HepG2 (cell line): Measurements from ENCODE around the gene BTN1A1. TPM values are rescaled to one million over a fixed set of nuclear protein-coding genes. Genes with fewer than 3 reads are reported as not detected.

Experiments
- ATAC-seq: fragments of 200-7000 bp; cut with Tn5 transposase; 3 replicates; pipeline ENCODE4 v1.9.1; 2020; ENCODE audit warnings: mild to moderate bottlenecking, moderate library complexity
- BruUV-seq: library from RNA; stranded (reverse); fragments of 400-500 nt; replicated peaks from 2 replicates; lab custom pipeline; 2021; lab: Mats Ljungman, UMichigan
- CTCF ChIA-PET: fragments of 300-600 bp; formaldehyde crosslinking; extraction: SDS; loops from one replicate; lab custom pipeline; 2021; ENCODE audit warnings: low total read pairs, inconsistent platforms, low intra/inter-chr PET ratio; lab: Yijun Ruan, JAX
- POLR2A ChIA-PET: fragments of 350-600 bp; sonication (Branson Sonifier 250); formaldehyde crosslinking; loops from one replicate; lab custom pipeline; 2020; ENCODE audit warnings: antibody characterized with exemption, inconsistent platforms; lab: Yijun Ruan, JAX
- DNase-seq: peaks from one replicate; pipeline ENCODE4 v3.0.0-alpha.2; 2015; ENCODE audit warnings: low spot score
- FAIRE-seq: peaks from 3 replicates; lab custom pipeline; 2011; peaks lifted over from hg19 to GRCh38; lab: Jason Lieb, UNC
- H2AFZ ChIP-seq: one replicate; pipeline ENCODE4 v1.6.1; 2011; ENCODE audit warnings: low read length, inconsistent platforms
- H3K27ac ChIP-seq: fragments of 300-600 bp; 3 replicates; pipeline ENCODE4 v1.8.0; 2011; ENCODE audit warnings: mixed run types, mild to moderate bottlenecking, mixed read lengths, low read length, inconsistent platforms; ENCODE audit not compliant: insufficient read depth; ENCODE audit errors: extremely low read length
- H3K27me3 ChIP-seq, 2 experiments: fragments of 200-600 bp in 1 of 2; 2 replicates in 1 of 2; 3 replicates in 1 of 2; pipeline versions ENCODE4 v1.6.0 to v1.8.0; 2011; ENCODE audit warnings: low read length in 2 of 2, mild to moderate bottlenecking in 2 of 2, moderate library complexity in 2 of 2, inconsistent platforms in 1 of 2; ENCODE audit not compliant: insufficient read depth in 2 of 2, control insufficient read depth in 1 of 2
- H3K36me3 ChIP-seq, 2 experiments: fragments of 200-600 bp in 1 of 2; replicated peaks in 1 of 2; 2 replicates in 1 of 2; 3 replicates in 1 of 2; pipeline versions ENCODE4 v1.5.1 to v1.8.0; 2011; ENCODE audit warnings: low read length in 2 of 2, inconsistent platforms in 1 of 2; ENCODE audit not compliant: insufficient read depth in 2 of 2, control insufficient read depth in 1 of 2
- H3K4me1 ChIP-seq: 2 replicates; pipeline ENCODE4 v1.5.1; 2012; ENCODE audit warnings: low read length, inconsistent platforms; ENCODE audit not compliant: insufficient read depth
- H3K4me2 ChIP-seq: 2 replicates; pipeline ENCODE4 v1.6.0; 2011; ENCODE audit warnings: low read depth, low read length, inconsistent platforms
- H3K4me3 ChIP-seq, 3 experiments: fragments of 200-600 bp in 1 of 3; sonication (generic), shearing (Covaris generic) in 1 of 3; replicated peaks in 1 of 3; 2 replicates each; pipeline ENCODE4 v1.5.1; 2011 to 2016; ENCODE audit warnings: low read length in 3 of 3, inconsistent platforms in 2 of 3, low read depth in 2 of 3, mild to moderate bottlenecking in 2 of 3, control low read depth in 1 of 3, mixed read lengths in 1 of 3; ENCODE audit not compliant: insufficient read depth in 1 of 3
- H3K79me2 ChIP-seq: one replicate; pipeline ENCODE4 v1.6.1; 2011; ENCODE audit warnings: low read length, inconsistent platforms; ENCODE audit not compliant: insufficient read depth
- H3K9ac ChIP-seq: 2 replicates; pipeline ENCODE4 v1.6.0; 2011; ENCODE audit warnings: mild to moderate bottlenecking, low read depth, low read length, inconsistent platforms; ENCODE audit not compliant: insufficient read depth
- H3K9me3 ChIP-seq: 2 replicates; pipeline ENCODE4 v1.5.1; 2012; ENCODE audit warnings: mild to moderate bottlenecking, low read length
- H4K20me1 ChIP-seq: 2 replicates; pipeline ENCODE4 v1.6.0; 2011; ENCODE audit warnings: inconsistent platforms, mild to moderate bottlenecking, low read length, moderate library complexity; ENCODE audit not compliant: insufficient read depth
- ATM ChIP-seq: fragments of 450-650 bp; IDR thresholded peaks from 2 replicates; pipeline ENCODE4 v1.7.1; 2017; ENCODE audit warnings: mild to moderate bottlenecking, borderline replicate concordance
- HCFC1 ChIP-seq: fragments of 150-350 bp; IDR thresholded peaks from 2 replicates; pipeline ENCODE4 v1.6.1; 2014; ENCODE audit warnings: low read depth, low read length
- NR2C2 ChIP-seq: sonication (generic); formaldehyde crosslinking; IDR thresholded peaks from 2 replicates; pipeline ENCODE4 v1.4.0; 2020; ENCODE audit warnings: missing genetic modification reagents, mild to moderate bottlenecking, moderate library complexity, borderline replicate concordance
- NR2F6 ChIP-seq, 2 experiments: IDR thresholded peaks; 2 replicates each; pipeline ENCODE4 v1.6.1; 2016; ENCODE audit warnings: antibody characterized with exemption in 1 of 2, mild to moderate bottlenecking in 1 of 2
- SALL1 ChIP-seq: sonication (generic); formaldehyde crosslinking; IDR thresholded peaks from 2 replicates; pipeline ENCODE4 v1.8.0; 2022; ENCODE audit warnings: mild to moderate bottlenecking, missing genetic modification reagents
- SNRNP70 ChIP-seq: fragments of 200-400 bp; formaldehyde crosslinking; IDR thresholded peaks from 2 replicates; pipeline ENCODE4 v1.6.1; 2017; ENCODE audit warnings: mild to moderate bottlenecking, low read depth, low read length, moderate library complexity
- SOX13 ChIP-seq, 3 experiments: fragments of 450-650 bp in 1 of 3; sonication (generic) in 1 of 3; formaldehyde crosslinking in 1 of 3; IDR thresholded peaks in 2 of 3; conservative IDR thresholded peaks in 1 of 3; 2 replicates each; pipeline versions ENCODE4 v1.5.0 to v1.6.1; 2016 to 2020; ENCODE audit warnings: antibody characterized with exemption in 1 of 3, mild to moderate bottlenecking in 1 of 3, missing compliant biosample characterization in 1 of 3, missing genetic modification reagents in 1 of 3, moderate library complexity in 1 of 3
- ZBTB1 ChIP-seq: sonication (generic); formaldehyde crosslinking; IDR thresholded peaks from 2 replicates; pipeline ENCODE4 v1.4.0; 2020; ENCODE audit warnings: missing genetic modification reagents, borderline replicate concordance
- ZFX ChIP-seq: sonication (generic); formaldehyde crosslinking; IDR thresholded peaks from 2 replicates; pipeline ENCODE4 v1.4.0; 2020; ENCODE audit warnings: mild to moderate bottlenecking, low read depth, missing genetic modification reagents, moderate library complexity
- ZNF101 ChIP-seq: sonication (generic); formaldehyde crosslinking; IDR thresholded peaks from 2 replicates; pipeline ENCODE4 v1.4.0; 2020; ENCODE audit warnings: mild to moderate bottlenecking, low read depth, missing genetic modification reagents, borderline replicate concordance
- ZNF234 ChIP-seq: sonication (generic); formaldehyde crosslinking; conservative IDR thresholded peaks from 2 replicates; pipeline ENCODE4 v1.5.1; 2020; ENCODE audit warnings: mild to moderate bottlenecking, missing genetic modification reagents
- ZNF430 ChIP-seq: sonication (generic); formaldehyde crosslinking; IDR thresholded peaks from 2 replicates; pipeline ENCODE4 v1.9.0; 2021; ENCODE audit warnings: mild to moderate bottlenecking, missing genetic modification reagents
- ZNF501 ChIP-seq: sonication (generic); formaldehyde crosslinking; IDR thresholded peaks from 2 replicates; pipeline ENCODE4 v1.5.1; 2020; ENCODE audit warnings: mild to moderate bottlenecking, moderate library complexity, missing genetic modification reagents
- ZNF605 ChIP-seq: sonication (generic); formaldehyde crosslinking; IDR thresholded peaks from 2 replicates; pipeline ENCODE4 v1.8.0; 2022; ENCODE audit warnings: mild to moderate bottlenecking, missing genetic modification reagents
- ZNF615 ChIP-seq: sonication (generic); formaldehyde crosslinking; IDR thresholded peaks from 2 replicates; pipeline ENCODE4 v1.5.0; 2020; ENCODE audit warnings: mild to moderate bottlenecking, missing genetic modification reagents, borderline replicate concordance
- ZNF766 ChIP-seq: sonication (generic); formaldehyde crosslinking; IDR thresholded peaks from 2 replicates; pipeline ENCODE4 v1.5.0; 2020; ENCODE audit warnings: missing genetic modification reagents, borderline replicate concordance
- WGBS: methylation state at CpG from one replicate; pipeline ENCODE4 v1.1.6; 2017; ENCODE audit warnings: low lambda C conversion rate; 5-methylcytosine and 5-hydroxymethylcytosine counted together
- in situ Hi-C: cut with HindIII; loops from 2 replicates; pipeline ENCODE4 v1.10.0; 2017; ENCODE audit warnings: low pct_unique_long_range_greater_than_20kb; ENCODE audit not compliant: extremely low pct_ligation_motif_present
- intact Hi-C: fragments of 100-400 bp; cut with micrococcal nuclease; formaldehyde crosslinking; loops from one replicate; pipeline ENCODE4 v1.10.0; 2022; ENCODE audit not compliant: unreplicated experiment
- polyA plus RNA-seq, 8 experiments: library from polyadenylated mRNA; depleted of rRNA in 3 of 8; stranded (reverse) in 7 of 8; unstranded in 1 of 8; fragments of >200 nt; fragmentation: Illumina TruSeq in 4 of 8; extraction: Trizol in 4 of 8; gene quantifications; 2 replicates each; pipeline versions ENCODE4 v1.2.1 to v1.2.3, GENCODE V29; 2011 to 2016; ENCODE audit warnings: low read depth in 4 of 8, missing spikeins in 1 of 8, mixed read lengths in 1 of 8; ENCODE audit not compliant: insufficient read depth in 1 of 8
- total RNA-seq, 5 experiments: library from RNA; depleted of rRNA; stranded (reverse); fragments of >200 nt; fragmentation: Illumina TruSeq; extraction: Trizol; gene quantifications; 2 replicates each; pipeline ENCODE4 v1.2.3, GENCODE V29; 2016; ENCODE audit warnings: low read depth in 1 of 5
- TF ChIP-seq, protein P1 (sequence below): sonication (generic); formaldehyde crosslinking; IDR thresholded peaks from 2 replicates; pipeline ENCODE4 v1.5.1; 2020; ENCODE audit warnings: mild to moderate bottlenecking, moderate library complexity, missing genetic modification reagents
- TF ChIP-seq, protein P2 (sequence below): sonication (generic); formaldehyde crosslinking; IDR thresholded peaks from 2 replicates; pipeline ENCODE4 v1.8.1; 2023; ENCODE audit warnings: mild to moderate bottlenecking, missing genetic modification reagents
- TF ChIP-seq, protein P3 (sequence below): IDR thresholded peaks from 2 replicates; pipeline ENCODE4 v1.6.1; 2016; ENCODE audit warnings: missing compliant biosample characterization, missing genetic modification reagents, borderline replicate concordance
- TF ChIP-seq, protein P4 (sequence below): sonication (generic); formaldehyde crosslinking; IDR thresholded peaks from 2 replicates; pipeline ENCODE4 v1.5.1; 2020; ENCODE audit warnings: missing genetic modification reagents, mild to moderate bottlenecking, borderline replicate concordance

The BTN1A1 gene
- total and polyA plus RNA-seq, 2 of the 13 experiments (the other 11 are each of a cell fraction or from before 2014, with no cell fraction given): 0.04 TPM; not detected in 1

DNA sequence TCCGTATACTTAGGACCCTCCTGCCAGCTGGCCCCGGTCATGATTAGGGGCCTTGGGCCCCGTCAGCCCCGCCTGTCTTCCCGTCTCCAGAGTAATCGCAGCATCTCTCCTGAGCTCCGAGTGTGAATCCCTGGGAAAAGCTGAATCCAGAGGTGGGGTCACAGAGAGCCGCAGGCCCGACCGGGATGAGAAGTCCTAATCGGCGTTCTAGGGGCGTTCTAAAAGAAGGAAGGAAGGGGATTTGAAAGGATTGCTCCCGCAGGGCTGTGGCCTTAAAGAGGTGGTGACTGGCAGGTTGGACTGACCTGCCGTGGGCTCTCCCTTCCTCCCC, 38.4 kb downstream of the BTN1A1 start:
- in situ Hi-C loops (no loop called here), intact Hi-C loops (loop anchor here (1.0 to 10.0 kb wide), 2 partner anchors 339 to 514 kb away; a partner anchor contains a TSS)
- no peaks in the 10 kb centered on the region for H4K20me1 ChIP-seq
- H3K4me2 ChIP-seq: peak overlapping the region; percentile 75
- H2AFZ ChIP-seq: no peak overlapping the region
- peak overlapping the region; percentile 74 for H3K27ac ChIP-seq
- H3K4me3 ChIP-seq: peak overlapping the region; percentile 83 to 89 (median 83)
- H3K4me1 ChIP-seq: peaks cover 39% of the 10 kb centered on the region
- TSS peak; percentile 56 for BruUV-seq
- H3K9me3 ChIP-seq: no peaks in the 10 kb centered on the region
- DNase-seq (no peak), ATAC-seq (peak; percentile 17), FAIRE-seq (no peak)
- ChIA-PET CTCF (no interaction called here), POLR2A (interaction anchor here (1.0 to 4.0 kb wide), 10 partner anchors 14 to 322 kb away, joined by 3 to 68 read pairs (median 9); a partner anchor contains a TSS)
- WGBS: under 1% methylated on average over 13 of the region's 15 CpGs
- peak overlapping the region; percentile 79 for H3K9ac ChIP-seq
- H3K27me3 ChIP-seq: no peaks in the 10 kb centered on the region
- H3K36me3 ChIP-seq: peaks cover 0 to 8% of the 10 kb centered on the region in 2 experiments; a peak in 2 of 5 replicates
- peaks cover 18% of the 10 kb centered on the region for H3K79me2 ChIP-seq
- TF ChIP-seq SOX13 (IDR thresholded peaks at IDR 0.05) (no peak), SOX13 (CRISPR knock-in tag; conservative IDR thresholded peaks at IDR 0.05 in 1 of 2, IDR thresholded peaks at IDR 0.05 in 1 of 2) (no peak), ZFX (CRISPR knock-in tag) (peak; percentile 67), ZNF234 (CRISPR knock-in tag) (no peak), ZBTB1 (CRISPR knock-in tag) (no peak), NR2C2 (CRISPR knock-in tag) (no peak), SALL1 (no peak), ZNF501 (CRISPR knock-in tag) (no peak), ZNF430 (CRISPR knock-in tag) (no peak), ATM (no peak), ZNF766 (CRISPR knock-in tag) (no peak), ZNF605 (CRISPR knock-in tag) (no peak), SNRNP70 (no peak), ZNF101 (CRISPR knock-in tag) (no peak), ZNF615 (CRISPR knock-in tag) (no peak), HCFC1 (no peak), NR2F6 (IDR thresholded peaks at IDR 0.05) (no peak), NR2F6 (CRISPR knock-in tag; IDR thresholded peaks at IDR 0.05) (no peak)
- TF ChIP-seq, protein P1, sequence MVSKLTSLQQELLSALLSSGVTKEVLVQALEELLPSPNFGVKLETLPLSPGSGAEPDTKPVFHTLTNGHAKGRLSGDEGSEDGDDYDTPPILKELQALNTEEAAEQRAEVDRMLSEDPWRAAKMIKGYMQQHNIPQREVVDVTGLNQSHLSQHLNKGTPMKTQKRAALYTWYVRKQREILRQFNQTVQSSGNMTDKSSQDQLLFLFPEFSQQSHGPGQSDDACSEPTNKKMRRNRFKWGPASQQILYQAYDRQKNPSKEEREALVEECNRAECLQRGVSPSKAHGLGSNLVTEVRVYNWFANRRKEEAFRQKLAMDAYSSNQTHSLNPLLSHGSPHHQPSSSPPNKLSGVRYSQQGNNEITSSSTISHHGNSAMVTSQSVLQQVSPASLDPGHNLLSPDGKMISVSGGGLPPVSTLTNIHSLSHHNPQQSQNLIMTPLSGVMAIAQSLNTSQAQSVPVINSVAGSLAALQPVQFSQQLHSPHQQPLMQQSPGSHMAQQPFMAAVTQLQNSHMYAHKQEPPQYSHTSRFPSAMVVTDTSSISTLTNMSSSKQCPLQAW (CRISPR knock-in tag): no peak
- TF ChIP-seq, protein P2, sequence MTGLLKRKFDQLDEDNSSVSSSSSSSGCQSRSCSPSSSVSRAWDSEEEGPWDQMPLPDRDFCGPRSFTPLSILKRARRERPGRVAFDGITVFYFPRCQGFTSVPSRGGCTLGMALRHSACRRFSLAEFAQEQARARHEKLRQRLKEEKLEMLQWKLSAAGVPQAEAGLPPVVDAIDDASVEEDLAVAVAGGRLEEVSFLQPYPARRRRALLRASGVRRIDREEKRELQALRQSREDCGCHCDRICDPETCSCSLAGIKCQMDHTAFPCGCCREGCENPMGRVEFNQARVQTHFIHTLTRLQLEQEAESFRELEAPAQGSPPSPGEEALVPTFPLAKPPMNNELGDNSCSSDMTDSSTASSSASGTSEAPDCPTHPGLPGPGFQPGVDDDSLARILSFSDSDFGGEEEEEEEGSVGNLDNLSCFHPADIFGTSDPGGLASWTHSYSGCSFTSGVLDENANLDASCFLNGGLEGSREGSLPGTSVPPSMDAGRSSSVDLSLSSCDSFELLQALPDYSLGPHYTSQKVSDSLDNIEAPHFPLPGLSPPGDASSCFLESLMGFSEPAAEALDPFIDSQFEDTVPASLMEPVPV: no peak
- TF ChIP-seq, protein P3, sequence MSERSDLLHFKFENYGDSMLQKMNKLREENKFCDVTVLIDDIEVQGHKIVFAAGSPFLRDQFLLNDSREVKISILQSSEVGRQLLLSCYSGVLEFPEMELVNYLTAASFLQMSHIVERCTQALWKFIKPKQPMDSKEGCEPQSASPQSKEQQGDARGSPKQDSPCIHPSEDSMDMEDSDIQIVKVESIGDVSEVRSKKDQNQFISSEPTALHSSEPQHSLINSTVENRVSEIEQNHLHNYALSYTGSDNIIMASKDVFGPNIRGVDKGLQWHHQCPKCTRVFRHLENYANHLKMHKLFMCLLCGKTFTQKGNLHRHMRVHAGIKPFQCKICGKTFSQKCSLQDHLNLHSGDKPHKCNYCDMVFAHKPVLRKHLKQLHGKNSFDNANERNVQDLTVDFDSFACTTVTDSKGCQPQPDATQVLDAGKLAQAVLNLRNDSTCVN (CRISPR knock-in tag): no peak
- TF ChIP-seq, protein P4, sequence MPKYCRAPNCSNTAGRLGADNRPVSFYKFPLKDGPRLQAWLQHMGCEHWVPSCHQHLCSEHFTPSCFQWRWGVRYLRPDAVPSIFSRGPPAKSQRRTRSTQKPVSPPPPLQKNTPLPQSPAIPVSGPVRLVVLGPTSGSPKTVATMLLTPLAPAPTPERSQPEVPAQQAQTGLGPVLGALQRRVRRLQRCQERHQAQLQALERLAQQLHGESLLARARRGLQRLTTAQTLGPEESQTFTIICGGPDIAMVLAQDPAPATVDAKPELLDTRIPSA (CRISPR knock-in tag): no peak
